HG03575 (cell line): ENCODE measurements around the gene EPHB1.

ENCODE experiments used
- ATAC-seq: cut with Tn5 transposase; IDR thresholded peaks from one replicate; pipeline ENCODE4 v1.9.1; 2021; ENCODE audit not compliant: unreplicated experiment, insufficient number of reproducible peaks, low FRiP score; ENCODE audit errors: extremely low read depth

EPHB1 gene

DNA sequence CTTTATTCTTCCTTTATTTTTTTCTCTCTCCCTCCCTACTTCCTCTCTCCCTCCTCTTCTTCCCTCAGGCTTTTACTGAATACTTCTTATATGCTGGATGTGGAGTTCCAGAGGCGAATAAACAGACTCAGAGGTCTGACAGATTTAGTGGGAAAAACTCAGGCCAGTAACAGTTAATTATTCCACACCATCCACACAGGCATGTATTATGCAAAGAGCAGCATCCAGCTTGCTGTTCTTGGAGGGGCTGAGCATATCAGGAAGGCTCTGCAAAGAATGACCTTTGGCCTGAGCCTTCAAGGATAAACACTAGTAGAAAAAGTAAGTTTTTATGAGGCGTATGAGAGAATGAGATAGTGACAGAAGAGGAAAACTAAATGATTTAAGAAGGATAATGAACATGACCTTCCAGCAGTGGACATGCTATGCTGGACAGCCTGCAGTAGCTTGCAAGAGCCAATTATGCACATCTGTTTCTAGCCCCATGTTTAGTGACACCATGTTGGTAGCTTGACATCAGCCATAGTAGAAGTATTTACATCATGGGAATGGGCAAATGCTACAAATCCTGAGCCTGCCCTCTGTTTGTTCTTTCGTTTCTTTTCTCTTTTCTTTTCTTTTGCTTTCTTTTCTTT, 387.4 kb downstream of the EPHB1 start:
- no peak for ATAC-seq

DNA sequence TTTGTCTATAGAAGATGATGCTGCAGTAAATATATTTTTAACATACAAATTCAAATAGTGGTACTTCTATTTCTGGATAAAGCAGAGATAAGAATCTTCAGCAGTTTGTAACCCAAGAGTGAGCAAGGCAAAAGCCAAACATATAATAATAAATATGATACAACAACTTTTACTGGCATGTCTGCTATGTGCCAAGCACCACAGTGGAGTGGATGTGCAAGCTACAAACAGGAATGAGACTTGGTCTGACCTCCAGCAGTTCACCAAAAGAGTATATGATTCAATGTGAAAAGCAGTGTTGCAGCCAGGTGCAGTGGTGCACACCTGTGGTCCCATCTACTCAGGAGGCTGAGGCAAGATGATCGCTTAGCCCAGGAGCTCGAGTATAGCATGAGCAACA, 395.6 kb downstream of the EPHB1 start:
- ATAC-seq, result no peak

DNA sequence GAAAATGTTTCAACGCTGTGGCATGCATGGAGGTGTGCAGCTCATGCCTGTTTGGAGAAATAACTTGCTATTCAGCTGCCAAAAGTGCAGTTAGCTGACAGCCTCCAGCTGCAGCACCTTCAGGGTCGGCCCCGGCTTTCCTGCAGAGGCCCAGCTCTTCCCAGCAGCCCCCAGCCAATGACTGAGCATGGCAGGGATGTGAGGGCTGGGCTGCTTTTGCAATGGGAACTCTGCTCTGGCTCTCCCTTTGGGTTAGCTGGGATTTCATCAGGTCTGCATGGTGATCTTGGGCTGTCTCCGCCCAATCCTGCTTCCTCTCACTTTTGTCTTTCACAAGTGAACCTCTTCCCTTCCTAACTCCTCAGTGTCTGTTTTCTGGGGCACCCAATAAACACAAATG, 396.6 kb downstream of the EPHB1 start:
- ATAC-seq, result no peak

DNA sequence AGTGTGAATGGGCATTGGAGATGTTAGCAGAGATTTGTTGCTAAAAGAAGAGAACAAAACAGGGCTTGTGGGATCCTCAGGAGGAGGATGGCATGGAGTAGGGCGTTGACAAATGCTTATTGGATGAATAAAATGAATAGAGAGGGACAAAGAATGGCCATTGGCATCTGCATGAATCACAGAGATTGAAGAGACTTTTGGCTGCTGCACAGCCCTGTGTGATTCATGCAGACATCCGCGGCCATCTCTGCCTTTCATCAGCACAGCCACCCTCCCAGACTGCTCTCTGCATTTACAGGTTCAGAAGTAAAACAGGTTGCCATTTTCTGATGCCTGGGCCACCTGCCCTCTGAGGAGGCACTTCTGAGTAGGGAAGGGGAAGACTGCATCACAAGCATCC, 397.9 kb downstream of the EPHB1 start:
- no peak for ATAC-seq

DNA sequence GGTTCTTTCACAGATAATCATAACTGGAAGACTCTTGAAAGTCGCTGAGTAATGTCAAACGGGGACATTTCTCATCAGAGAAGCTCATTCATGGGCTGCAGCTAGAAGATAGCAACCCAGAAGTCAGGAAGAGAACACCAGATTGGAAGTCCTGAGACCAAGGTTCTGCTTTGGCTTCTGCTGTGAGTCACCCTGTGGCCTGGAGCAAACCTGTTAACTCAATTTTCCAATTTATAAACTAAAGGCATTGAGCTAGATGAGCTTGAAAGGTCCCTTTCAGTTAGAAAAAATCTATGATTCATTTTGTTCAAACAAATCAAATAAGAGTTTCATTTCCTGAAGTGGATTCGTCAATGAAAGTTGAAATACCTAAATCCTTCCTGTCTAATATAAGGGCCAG, 402.2 kb downstream of the EPHB1 start:
- ATAC-seq, result no peak

DNA sequence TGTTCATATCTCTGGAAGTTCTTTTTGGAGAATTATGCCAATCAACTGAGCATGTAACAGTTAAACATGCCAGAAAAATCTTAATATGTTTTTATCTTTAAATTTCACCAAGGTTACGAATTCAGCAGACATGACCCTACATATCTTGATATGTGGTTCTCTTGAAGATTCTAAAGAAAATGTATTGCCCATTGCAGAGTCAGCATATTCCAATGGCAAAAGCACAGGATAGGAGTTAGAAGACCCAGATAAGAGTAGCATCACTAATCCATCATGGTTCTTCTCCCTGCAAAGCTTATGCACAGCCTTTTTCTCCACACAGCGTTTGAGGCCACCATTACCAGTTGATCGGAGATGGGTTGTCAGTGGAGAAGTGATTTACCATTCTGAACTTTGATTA, 402.8 kb downstream of the EPHB1 start:
- ATAC-seq, result no peak

DNA sequence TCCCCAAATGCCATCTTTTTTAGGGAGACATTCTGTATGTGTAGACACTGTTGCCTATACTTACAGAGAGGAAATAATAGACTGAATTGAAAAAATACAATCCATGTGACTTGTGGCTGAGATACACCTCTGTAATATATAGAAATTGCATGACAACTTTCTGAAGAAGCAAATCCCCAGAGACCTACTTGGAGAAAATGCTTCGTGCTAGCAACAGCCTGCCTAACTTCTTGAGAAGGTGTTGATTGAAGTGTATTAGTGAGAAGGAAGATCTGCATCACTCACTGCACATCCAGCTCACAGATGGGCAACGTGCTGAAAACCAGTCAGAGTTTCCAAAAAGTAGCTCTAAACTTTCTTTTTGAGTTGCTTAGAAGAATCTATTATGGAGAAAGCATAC, 404.1 kb downstream of the EPHB1 start:
- ATAC-seq, result no peak

DNA sequence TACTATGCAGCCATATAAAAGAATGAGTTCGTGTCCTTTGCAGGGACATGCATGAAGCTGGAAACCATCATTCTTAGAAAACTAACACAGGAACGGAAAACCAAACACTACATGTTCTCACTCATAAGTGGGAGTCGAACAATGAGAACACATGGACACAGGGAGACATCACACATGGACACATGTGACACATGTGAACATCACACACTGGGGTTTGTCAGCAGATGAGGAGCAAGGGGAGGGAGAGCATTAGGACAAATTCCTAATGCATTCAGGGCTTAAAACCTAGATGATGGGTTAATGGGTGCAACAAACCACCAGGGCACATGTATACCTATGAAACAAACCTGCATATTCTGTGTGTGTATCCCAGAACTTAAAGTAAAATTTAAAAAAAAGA, 408.0 kb downstream of the EPHB1 start:
- no peak for ATAC-seq

DNA sequence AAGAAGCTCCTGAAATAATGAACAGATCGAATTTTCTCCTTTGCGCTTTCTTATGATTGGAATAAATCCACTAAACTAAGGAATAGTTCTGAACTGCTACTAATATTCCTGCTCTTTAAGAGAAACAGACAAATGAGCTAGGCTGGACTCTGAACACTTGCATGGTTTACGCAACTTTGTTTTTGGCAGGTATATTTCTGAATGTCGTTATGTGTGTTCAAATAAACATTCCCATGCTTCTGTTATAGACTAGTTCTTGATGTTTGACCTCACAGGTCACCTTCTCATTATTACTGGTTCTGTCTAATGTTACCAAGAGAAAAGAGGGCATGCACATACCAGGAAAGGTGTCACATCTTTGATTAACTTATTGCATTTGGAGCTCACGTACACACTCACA, 418.2 kb downstream of the EPHB1 start:
- ATAC-seq, result no peak

DNA sequence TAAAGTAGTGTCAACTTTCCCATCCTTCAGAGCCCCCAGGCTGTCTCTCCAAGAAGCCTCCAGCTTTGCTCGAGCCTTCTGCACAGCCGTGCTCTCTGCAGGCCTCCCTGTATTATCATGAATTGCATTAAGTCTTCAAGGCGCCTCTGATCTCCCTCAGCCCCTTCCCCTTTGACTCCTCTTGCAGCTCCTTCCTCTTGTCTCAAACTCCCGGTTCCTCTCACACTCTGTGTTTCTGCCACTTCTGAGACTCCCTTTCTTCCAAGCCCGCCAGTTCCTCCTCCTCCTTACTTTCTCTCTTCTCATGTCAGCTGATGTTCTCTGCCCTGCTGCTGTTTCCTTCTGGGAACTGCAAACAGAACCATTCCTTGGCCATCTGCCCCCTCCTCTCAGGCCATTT, 418.8 kb downstream of the EPHB1 start:
- no peak for ATAC-seq

DNA sequence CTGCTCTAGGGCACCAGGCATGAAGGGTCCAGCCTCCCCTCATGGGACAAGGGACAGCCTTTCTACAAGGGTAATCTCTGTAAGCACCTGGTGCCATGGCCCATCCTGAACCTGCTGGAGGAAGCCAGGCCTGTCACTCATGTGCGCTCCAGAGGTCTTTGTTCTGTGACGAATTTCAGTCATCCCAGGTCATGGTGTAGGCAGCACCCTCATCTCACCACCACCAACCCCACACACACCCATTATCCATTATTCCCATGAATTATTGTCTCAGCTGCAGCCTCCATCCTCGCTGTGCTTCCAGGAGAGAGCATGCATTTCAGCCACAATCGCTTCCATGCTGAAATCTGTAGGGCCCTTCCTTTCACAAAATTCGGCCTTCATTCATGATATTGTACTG, 419.3 kb downstream of the EPHB1 start:
- ATAC-seq, result no peak

DNA sequence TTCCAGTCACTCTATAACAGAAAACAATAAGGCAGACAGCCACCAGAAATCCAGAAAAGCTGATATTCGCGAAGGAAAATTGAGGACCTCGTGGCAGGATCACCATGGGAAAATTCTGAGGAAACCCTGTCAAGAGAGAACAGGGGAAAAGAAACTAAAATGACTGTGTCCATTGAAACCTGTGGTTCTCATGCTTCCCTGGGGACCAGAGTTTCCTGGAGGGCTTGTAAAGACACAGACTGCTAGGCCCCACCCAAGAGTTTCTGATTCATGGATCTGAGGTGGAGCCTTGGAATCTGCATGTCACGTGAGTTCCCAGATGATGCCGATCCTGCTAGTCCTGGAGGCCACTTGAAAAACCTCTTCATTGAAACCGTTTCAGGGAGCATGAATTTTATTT, 420.5 kb downstream of the EPHB1 start:
- ATAC-seq, result no peak

DNA sequence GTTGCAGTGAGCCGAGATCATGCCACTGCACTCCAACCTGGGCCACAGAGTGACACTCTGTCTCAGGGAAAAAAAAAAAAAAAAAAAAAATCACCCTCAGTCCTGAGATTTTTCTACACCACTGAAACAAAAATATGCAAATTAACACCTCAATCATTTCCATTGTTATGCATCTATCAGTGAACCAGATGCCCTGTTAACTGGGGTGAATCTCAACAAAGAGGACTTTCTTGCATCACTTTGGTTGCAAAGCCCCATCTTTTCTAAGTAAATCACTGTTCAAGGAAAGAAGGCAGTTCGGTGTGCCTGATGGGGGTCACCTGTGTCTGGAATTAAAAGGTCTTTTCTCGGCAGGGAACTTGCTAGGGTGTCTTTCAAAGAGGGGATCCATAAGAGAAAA, 421.6 kb downstream of the EPHB1 start:
- no peak for ATAC-seq

DNA sequence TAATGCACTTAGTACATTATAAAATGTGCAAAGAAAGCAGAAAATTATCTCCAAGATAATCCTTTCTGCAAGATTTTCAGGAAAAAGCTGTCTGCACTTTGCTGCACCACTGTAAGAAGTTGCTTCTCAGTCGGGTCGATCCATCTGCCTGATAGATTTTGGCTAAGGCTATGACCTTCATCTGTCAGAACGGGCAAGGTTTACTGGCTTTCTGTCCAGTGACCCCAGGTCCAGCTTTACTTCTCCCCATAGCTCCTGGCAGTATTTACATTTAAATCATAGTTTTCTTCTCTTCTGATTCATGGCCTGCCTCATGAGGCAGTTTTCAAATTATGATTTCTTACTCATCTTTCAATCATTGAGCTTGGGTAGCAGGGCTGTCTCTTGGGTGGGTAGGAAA, 422.7 kb downstream of the EPHB1 start:
- no peak for ATAC-seq

DNA sequence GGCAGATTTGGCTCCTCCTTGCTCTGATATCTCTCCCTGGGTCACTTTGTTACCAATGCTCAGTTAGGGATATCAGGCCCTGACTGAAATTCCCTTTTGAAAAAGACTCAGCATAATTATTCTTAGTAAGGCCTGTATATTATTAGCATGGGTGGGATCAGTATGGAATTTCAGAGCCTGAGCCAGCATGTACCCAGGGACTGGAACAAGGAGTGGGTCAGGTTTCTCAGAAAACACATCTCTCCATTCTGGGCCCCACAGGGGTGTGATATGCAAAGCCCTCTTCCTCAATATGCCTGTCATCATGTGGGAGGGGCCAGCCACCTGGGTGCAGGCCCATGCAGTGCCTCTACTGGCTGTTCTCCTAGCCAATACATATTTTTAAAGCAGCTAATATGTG, 423.2 kb downstream of the EPHB1 start:
- ATAC-seq, result no peak

DNA sequence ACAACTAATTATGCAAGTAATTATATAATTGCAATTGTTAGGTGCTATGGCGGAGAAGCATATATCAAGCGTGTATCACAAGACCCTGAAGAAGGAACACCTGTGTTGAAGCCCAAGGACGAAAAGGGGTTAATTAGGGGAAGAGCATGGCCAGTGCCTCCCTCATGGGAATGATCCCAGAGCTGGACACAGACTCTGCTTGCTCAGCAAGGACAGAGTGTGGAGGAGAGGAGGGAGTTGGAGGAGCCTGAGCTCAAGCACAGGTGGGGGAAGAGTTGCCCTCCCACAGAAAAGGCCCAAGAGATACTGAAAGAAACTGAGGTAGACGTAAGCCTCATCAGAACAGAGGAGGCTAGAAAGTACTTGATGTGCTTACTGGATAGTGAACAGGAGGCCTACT, 423.7 kb downstream of the EPHB1 start:
- no peak for ATAC-seq

DNA sequence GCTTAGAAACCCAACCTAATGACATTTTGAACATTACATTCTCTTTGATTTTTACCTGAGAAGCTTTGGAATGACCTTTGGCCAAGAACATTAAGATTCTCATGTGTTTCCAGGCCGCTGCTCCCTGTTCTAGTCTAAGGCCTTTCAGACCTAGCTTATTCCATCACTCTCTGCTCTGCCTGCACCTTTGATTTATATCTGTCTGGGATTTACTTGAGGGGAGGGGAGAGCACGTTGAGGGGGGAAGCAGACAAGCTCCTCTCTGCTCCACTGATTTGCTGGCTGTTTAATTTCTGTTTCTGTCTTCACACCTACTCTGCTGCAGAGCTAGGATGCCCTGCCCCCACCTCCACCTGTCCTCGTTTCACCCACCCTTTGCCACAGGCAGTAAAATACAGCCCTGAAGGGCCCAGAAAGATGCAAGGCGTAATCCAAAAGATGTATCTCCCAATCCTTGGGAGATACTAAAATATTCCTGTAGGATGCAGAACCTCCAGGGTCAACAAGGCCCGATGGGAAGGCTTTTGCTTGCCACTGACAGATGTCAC, 429.8 kb downstream of the EPHB1 start:
- ATAC-seq, result no peak

DNA sequence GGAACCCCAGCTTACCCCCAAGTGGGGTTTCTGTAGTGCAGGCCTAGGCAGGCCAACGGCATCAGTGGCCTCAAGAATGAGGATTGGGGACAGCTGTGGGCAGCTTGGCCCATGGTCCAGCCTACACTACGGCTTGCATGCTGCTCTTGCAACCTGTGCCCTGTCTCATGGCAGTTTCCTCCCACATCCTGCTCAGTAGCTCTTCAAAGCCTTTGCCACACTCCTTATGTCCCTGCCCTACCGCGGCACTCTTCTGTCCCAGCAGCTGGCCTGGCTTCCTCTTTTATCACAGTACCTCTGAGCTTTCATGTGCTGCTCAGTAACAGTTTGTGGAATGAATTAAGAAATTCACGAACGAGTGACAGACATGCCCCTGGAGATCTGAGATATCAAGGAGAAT, 431.0 kb downstream of the EPHB1 start:
- peak; percentile 64 for ATAC-seq

DNA sequence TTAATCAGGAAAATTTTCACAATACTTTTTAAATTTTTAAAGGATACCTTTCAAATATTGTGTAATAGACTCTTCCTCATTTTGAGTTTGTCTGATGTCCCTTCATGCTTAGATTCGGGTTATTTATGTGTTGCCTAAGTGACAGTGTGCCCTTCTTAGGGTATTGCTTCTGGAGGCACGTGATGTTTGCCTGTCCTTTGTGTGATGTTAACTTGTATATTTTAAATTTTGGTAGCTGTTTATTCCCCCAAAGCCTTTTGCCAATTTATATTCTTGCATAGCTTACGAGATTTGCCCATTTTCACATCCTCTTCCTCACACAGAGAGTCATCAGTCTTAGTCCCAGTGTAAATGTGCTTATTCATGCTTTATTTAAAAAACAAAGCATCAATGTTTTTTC, 433.1 kb downstream of the EPHB1 start:
- no peak for ATAC-seq

DNA sequence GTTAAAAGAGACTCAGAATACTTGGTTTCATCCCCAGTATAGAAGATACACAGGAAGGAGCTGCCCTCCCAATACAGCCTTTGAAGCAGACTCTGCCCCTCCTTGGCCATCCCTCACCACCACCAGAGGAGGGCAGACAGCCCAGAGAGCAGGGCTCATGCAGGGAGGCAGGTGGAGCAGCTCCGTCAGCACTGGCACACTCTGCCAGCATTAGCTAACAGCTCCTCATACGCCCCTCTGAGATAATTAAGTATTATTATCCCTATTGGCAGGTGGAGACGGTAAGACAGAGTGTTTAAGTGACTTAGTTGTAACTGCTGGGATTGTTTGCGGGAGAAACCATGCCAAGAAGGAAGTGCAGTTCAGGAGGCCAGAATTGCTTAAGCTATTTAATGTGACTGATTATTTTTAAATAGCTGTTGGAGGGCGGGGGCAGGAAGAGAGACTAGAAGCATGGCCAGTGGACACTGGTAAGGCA, 434.0 kb downstream of the EPHB1 start:
- ATAC-seq, result no peak

DNA sequence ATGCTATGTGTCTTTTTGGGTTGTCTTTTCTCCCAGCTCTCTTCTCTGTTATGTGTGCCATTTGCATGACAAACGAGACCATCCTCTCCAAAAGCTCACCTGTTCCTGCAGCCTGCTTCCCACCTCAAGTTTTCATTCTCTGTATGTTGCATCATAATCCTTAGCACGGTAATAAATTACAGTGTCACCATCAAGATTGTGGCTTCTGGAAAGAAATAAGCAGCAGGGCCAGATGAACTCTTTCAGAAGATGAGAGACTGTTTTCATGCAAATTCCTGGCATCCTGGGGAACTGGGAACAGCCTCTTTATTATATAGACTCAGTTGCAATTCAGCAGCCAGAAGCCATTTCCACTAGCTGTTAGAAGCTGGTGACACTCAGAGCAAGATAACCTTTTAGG, 436.7 kb downstream of the EPHB1 start:
- no peak for ATAC-seq
